Stimulated activated CD4-positive, alpha-beta T cell treated with anti-CD3 and anti-CD28 coated beads, TNF-alpha, amount 100 ng/mL, for 48 hours (primary cell): ENCODE results near the gene HIF3A.

Experiments used
- DNase-seq, 3 donors: peaks; one replicate each; pipeline ENCODE4 v3.0.0-alpha.2; 2020; ENCODE audit warnings: low read depth in 3 of 3

Gene HIF3A

GRCh38 chr19:46328079-46328478 is 31.2 kb downstream of the HIF3A start:
- DNase-seq: no peak

GRCh38 chr19:46330319-46330918 is 33.6 kb downstream of the HIF3A start:
- no peak for DNase-seq

DNA sequence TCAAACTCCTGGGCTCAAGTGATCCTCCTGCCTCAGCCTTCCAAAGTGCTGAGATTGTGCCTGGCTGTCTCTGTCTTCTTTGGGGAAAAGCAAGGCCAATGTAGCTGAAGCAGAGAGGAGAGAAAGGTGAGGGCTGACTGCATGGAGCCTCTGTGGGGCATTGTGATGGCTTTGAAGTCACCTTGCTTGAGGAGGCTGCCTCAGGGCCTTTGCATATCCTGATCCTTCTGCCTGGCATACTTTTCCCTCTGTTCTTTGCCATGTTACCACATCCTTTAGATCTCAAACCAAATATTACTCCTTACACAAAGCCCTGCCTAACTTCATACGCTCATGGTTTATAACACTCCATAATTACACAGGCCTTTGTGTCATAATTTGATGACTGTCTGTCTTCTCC is 40.6 kb downstream of the HIF3A start:
- no peak for DNase-seq

DNA sequence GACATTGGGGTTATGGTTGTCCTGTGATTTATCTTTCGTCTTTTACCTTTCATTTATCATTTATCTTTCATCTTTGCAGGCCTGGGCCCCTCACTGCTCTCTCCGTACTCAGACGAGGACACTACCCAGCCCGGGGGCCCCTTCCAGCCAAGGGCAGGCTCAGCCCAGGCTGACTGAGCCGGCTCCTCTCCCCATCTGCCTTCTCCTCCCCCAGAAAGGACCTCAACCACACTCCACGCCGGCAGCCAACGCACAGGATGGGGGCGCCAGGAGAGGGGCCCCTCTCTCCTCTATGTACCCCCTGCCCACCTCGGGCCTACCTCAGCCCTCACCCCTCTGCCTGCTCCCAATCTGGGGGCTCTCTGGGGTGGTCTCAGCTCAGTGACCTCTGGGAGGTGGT is 42.6 kb downstream of the HIF3A start:
- no peak for DNase-seq

- DNase-seq: no peak
Observed at GRCh38 chr19:46340051-46340659, 43.3 kb downstream of the HIF3A start.

DNA sequence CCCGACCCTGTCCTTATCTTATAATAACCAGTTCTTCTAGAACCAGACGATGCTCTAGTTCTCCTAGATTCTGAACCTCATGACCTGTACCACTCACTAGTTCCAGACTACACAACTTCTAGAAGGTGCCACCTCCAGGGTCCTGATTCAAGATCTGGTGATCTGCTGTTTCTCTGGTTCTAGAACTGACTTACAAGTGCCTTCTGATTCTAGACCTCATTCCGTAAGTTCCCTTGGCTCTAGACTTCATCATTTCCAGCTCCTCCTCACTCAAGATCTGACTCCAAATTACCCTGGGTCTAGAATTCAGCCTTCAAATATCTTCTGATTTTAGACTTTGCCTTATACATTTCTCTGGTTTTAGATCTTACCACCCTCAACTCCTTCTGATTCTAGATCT is 45.1 kb downstream of the HIF3A start:
- DNase-seq: no peak

DNA sequence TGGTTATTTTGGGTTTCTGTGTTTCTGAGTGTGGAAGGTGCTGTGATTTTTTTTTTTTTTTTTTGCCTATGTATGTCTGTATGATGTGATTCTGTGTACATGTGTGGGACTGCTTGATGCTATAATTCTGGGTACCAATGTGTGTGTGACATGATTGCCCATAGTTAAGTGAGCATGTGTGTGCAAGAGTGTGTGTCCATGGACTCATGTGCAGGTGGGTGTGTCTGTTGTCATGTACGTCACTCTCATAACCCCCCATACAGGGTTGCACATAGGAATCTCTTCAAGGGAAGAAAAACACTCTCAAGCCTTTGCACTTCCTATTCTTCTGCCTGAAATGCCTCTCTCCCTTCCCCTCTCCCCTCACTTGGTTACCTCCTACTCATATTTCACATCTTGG is 47.5 kb downstream of the HIF3A start:
- DNase-seq: no peak

DNA sequence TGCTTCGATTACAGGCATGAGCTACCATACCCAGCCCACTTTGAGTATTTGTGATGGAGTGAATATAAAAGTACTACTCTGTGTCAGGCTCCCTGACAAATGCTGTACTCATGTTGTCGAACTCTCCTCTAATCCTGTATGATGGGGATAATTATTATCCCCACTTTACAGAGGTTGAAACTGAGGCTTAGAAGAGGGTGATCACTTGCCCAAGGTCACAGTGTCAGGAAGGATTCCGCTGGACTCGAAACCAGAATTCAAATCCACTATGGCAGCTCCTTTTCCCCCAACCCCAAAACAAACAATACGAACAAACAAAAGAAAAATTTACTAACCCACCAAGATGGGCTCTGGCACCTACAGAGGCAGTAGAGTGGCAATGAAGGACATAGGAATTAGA is 48.3 kb downstream of the HIF3A start:
- no peak for DNase-seq

GRCh38 chr19:46346821-46347571 is 50.2 kb downstream of the HIF3A start, which contains the start of gene PPP5C:
PPP5C (plus strand) TSS chr19:46347087; CDS start chr19:46347097, 10 bp downstream.
- peak; percentile 73 to 85 (median 79) for DNase-seq

- DNase-seq: no peak
Observed at GRCh38 chr19:46347572-46347883, 50.7 kb downstream of the HIF3A start.

- no peak for DNase-seq
Observed at GRCh38 chr19:46347985-46348384, 51.1 kb downstream of the HIF3A start.

GRCh38 chr19:46349311-46349993 is 52.6 kb downstream of the HIF3A start:
- DNase-seq: no peak

- DNase-seq: no peak
Observed at GRCh38 chr19:46350029-46350757, 53.4 kb downstream of the HIF3A start.

- DNase-seq: no peak
Observed at GRCh38 chr19:46350758-46351159, 53.9 kb downstream of the HIF3A start.

- no peak for DNase-seq
Observed at GRCh38 chr19:46351241-46352041, 54.6 kb downstream of the HIF3A start.

DNA sequence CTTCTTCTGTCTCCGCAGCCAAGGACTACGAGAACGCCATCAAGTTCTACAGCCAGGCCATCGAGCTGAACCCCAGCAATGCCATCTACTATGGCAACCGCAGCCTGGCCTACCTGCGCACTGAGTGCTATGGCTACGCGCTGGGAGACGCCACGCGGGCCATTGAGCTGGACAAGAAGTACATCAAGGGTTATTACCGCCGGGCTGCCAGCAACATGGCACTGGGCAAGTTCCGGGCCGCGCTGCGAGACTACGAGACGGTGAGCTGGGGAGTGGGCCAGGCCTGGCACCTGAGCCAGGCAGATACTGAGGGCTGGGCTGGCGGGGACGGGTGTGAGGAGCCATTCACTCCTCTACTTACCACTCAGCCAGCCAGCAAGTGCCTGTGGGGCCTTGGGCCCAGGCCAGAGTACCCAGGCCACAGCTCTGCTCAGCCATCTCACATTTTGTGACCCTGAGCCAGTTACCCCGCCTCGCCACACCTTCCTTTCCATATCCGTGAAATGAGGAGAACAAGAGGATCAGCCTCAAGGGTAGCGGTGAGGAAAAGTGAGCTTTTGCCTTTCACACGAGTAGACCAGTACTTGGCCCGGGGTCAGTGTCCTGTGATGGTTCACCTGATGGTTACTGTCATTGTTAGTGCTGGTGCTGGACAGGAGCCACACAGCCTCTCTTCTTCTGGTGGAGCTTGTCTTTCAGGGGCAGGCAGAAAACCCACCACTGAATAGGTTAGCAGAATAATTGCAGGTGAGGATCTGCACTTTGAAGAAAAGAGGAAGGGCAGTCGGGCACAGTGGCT is 57.1 kb downstream of the HIF3A start:
- DNase-seq: no peak

DNA sequence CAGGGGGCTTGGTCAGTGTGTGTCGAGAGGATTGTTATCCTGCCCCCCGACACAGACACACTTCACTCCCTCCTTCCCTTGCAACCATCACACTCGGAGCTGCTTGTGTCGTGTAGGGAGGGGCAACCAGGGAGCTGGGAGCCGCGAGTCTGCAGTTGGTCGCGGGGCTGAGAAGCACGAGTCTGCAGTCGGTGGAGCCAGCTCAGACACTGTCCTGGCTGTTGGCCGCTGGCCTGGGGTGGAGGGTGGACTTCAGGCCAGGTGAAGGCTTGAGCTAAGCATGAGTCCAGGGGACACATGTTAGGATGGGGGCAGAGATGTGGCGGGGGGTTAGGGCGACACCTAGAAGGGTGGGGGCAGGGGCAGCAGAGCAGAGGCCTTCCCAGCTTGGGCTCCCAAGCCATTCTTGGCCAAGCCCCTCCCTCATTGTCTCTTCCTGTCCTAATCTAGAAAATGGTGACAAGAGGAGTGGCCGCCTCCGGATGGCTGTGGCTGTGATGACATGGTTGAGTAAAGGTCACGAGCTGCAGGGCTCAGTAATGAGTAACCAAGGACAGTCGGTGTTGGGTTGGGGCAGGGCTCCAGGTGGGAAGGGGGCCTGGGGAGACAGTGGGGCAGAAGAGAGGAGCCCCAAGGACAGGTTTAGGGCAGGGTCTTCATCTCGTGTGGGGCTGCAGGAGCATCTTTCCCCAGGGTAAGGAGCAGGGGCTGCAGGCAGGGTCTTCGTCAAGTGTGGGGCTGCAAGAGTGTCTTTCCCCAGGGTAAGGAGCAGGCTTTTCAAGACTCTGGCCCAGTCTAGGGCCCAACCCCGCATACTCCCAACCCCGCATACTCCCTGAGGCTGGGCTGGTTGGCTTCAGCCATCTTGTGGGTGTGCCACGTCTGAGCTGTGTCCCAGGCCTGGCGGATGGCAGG is 58.6 kb downstream of the HIF3A start:
- peak in 1 of 3 donors; percentile 18 for DNase-seq

DNA sequence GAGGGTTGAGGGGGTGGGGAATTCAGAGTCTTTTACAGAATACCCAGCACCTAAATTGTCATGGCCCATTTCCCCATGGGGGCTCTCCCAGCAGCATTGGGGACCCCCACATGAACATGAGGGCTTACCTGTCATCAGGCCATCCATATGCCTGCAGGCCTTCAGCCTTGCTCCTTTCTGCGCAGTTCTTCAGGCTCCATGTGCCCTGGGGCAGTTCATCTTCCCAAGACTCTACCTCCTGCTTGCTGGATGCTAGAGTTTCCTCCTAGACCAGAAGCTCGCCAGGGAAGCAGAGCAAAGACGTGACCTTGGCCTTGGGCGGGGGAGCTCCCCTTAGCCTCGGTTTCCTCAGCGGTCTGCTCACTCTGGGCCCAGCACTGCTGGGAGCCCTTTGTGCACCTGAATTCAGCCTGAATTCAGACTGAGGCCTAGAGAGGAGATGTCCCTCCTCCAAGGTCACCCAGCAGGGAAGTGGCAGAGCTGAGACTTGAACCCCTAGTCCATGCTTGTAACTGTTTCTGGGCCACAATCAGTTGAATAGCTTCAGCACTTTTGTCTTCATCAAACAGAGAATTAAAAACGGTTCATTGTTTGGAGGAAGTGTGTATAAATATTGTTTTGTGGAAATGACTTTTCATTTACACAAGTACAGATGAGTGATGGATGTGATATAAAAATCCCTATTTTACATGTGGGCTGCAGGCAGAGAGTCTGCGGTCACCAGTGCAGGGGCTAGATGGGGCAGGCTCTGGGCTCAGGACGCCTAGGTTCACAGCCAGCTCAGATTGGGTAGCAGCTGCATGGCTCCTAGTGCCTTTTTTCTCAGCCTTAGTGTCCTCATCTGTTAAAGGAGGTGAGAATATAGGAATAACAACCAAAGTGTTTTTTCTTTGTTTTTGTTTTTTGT is 59.6 kb downstream of the HIF3A start:
- no peak for DNase-seq
